Measurements from ENCODE around the gene GRIN2A. TPM values are rescaled to one million over a fixed set of nuclear protein-coding genes. Genes with fewer than 3 reads are reported as not detected.

Gene GRIN2A
- total and polyA plus RNA-seq, 2 of the 13 experiments (the other 11 are each of a cell fraction or from before 2014, with no cell fraction given): not detected

GRCh38 chr16:10003486-10003885, 178.7 kb downstream of the GRIN2A start (continued):
- TF ChIP-seq KIAA2018 (CRISPR knock-in tag; IDR thresholded peaks at IDR 0.05; ENCODE audit: borderline replicate concordance) (no peak), GZF1 (CRISPR knock-in tag; IDR thresholded peaks at IDR 0.05) (no peak), MIER2 (CRISPR knock-in tag; IDR thresholded peaks at IDR 0.05) (no peak)

- no peak overlapping the region for H3K4me2 ChIP-seq (ENCODE audit: low read depth, low read length)
- no peak overlapping the region for H2AFZ ChIP-seq (ENCODE audit: low read length)
- H3K9me3 ChIP-seq (ENCODE audit: low read length): no peaks in the 10 kb centered on the region
- no TSS peak for BruUV-seq (replicated peaks)
- TF ChIP-seq ATF7 (IDR thresholded peaks at IDR 0.05) (peak; percentile 92), ATF7 (CRISPR knock-in tag; IDR thresholded peaks at IDR 0.05) (no peak), CREB1 (IDR thresholded peaks at IDR 0.05) (peak; percentile 66), CREB1 (CRISPR knock-in tag; IDR thresholded peaks at IDR 0.05) (no peak), KLF9 (CRISPR knock-in tag; IDR thresholded peaks at IDR 0.05; ENCODE audit: low read depth) (no peak), ZNF274 (CRISPR knock-in tag; IDR thresholded peaks at IDR 0.05) (no peak), ZNF746 (CRISPR knock-in tag; IDR thresholded peaks at IDR 0.05) (no peak)
- in situ Hi-C loops (cut with HindIII; ENCODE audit: extremely low pct_ligation_motif_present, low pct_unique_long_range_greater_than_20kb): no loop called here
- intact Hi-C loops (cut with micrococcal nuclease; ENCODE audit: unreplicated experiment): no loop called here
- H3K4me1 ChIP-seq (ENCODE audit: insufficient read depth, low read length): no peaks in the 10 kb centered on the region
- H3K9ac ChIP-seq (ENCODE audit: insufficient read depth, low read depth, low read length): no peak overlapping the region
- H3K79me2 ChIP-seq (ENCODE audit: insufficient read depth, low read length): no peaks in the 10 kb centered on the region
- FAIRE-seq (no peak), DNase-seq (ENCODE audit: low spot score) (no peak), ATAC-seq (no peak)
- POLR2A ChIA-PET: no interaction called here
- 2% methylated on average over 2 of the region's 2 CpGs for WGBS (ENCODE audit: low lambda C conversion rate)
- no peak overlapping the region for H3K27ac ChIP-seq (ENCODE audit: extremely low read length, insufficient read depth, low read length)
- H3K4me3 ChIP-seq (replicated peaks in 1 of 3; ENCODE audit: insufficient read depth in 1 of 3, low read depth in 2 of 3, low read length in 3 of 3): no peak overlapping the region
- no peaks in the 10 kb centered on the region for H4K20me1 ChIP-seq (ENCODE audit: insufficient read depth, low read length)
- H3K27me3 ChIP-seq (ENCODE audit: control insufficient read depth in 1 of 2, insufficient read depth in 2 of 2, low read length in 2 of 2): peaks cover 1 to 5% of the 10 kb centered on the region in 2 experiments; a peak in 2 of 5 replicates
- no peaks in the 10 kb centered on the region for H3K36me3 ChIP-seq (replicated peaks in 1 of 2; ENCODE audit: control insufficient read depth in 1 of 2, insufficient read depth in 2 of 2, low read length in 2 of 2)
- CTCF ChIA-PET (ENCODE audit: low intra/inter-chr PET ratio, low total read pairs): no interaction called here
These were observed 180.9 kb downstream of the GRIN2A start for GRCh38 chr16:10001258-10001775.

All from HepG2 (cell line).